ENCODE results near the gene XRCC6. TPM values are rescaled to one million over a fixed set of nuclear protein-coding genes. Genes with fewer than 3 reads are reported as not detected.
"Not testable (repeated sequence)": the region's sequence is repeated elsewhere in the genome, so short reads cannot be mapped to it uniquely, and the experiment has no call there.

The XRCC6 gene
- 100 to 1,000 TPM; 215 to 222 TPM for total RNA-seq

GRCh38 chr22:41621099-41621910 lies at the start of gene XRCC6:
TSS of gene XRCC6 (plus strand) at chr22:41621295. CDS start at chr22:41622005, 710 bp downstream.
- Mint-ChIP-seq H3K27me3 (no peaks in the 10 kb centered on the region), H3K36me3 (peaks cover 14% of the 10 kb centered on the region), H3K27ac (peak within 1 kb of the TSS; percentile 98), H3K4me3 (peak within 1 kb of the TSS; percentile 97), H3K4me1 (peaks cover 33% of the 10 kb centered on the region), H3K9me3 (no peaks in the 10 kb centered on the region)
- ATAC-seq (ENCODE audit: low read depth) (peak; percentile 92), DNase-seq (peak; percentile 99)
- POLR2A ChIA-PET, result interaction anchor here (0.7 to 7.1 kb wide), 22 partner anchors 13 to 993 kb away, joined by 3 to 91 read pairs (median 4); partner anchors contain the start of genes ACO2, CCDC134, NDUFA6 and PHF5A

GRCh38 chr22:41571786-41572185 lies 49.3 kb upstream of the XRCC6 start:
- DNase-seq (no peak), ATAC-seq (ENCODE audit: low read depth) (no peak)
- Mint-ChIP-seq H3K9me3 (no peaks in the 10 kb centered on the region), H3K27ac (no peak overlapping the region), H3K4me3 (no peak overlapping the region), H3K36me3 (no peaks in the 10 kb centered on the region), H3K4me1 (no peaks in the 10 kb centered on the region), H3K27me3 (peaks cover 3% of the 10 kb centered on the region)
- POLR2A ChIA-PET, result interaction anchor here (0.6 to 1.6 kb wide), 2 partner anchors 18 to 61 kb away, joined by 3 to 6 read pairs; partner anchors contain the start of gene PMM1

- DNase-seq; H3K4me1 Mint-ChIP-seq; POLR2A ChIA-PET; ATAC-seq (ENCODE audit: low read depth); H3K9me3 Mint-ChIP-seq; H3K27me3 Mint-ChIP-seq; H3K4me3 Mint-ChIP-seq; H3K27ac Mint-ChIP-seq; H3K36me3 Mint-ChIP-seq: not testable (repeated sequence)
Observed at GRCh38 chr22:41572305-41572704, 48.8 kb upstream of the XRCC6 start.

GRCh38 chr22:41573677-41574076 lies 47.4 kb upstream of the XRCC6 start:
- Mint-ChIP-seq H3K27ac (no peak overlapping the region), H3K4me1 (no peaks in the 10 kb centered on the region), H3K9me3 (no peaks in the 10 kb centered on the region), H3K4me3 (no peak overlapping the region), H3K36me3 (no peaks in the 10 kb centered on the region), H3K27me3 (peaks cover 3% of the 10 kb centered on the region)
- DNase-seq (no peak), ATAC-seq (ENCODE audit: low read depth) (no peak)
- POLR2A ChIA-PET, result no interaction called here

- DNase-seq (no peak), ATAC-seq (ENCODE audit: low read depth) (no peak)
- H3K36me3 Mint-ChIP-seq, result peaks cover 2% of the 10 kb centered on the region
- no peaks in the 10 kb centered on the region for H3K9me3 Mint-ChIP-seq
- H3K27me3 Mint-ChIP-seq, result peaks cover 3% of the 10 kb centered on the region
- H3K4me1 Mint-ChIP-seq, result no peaks in the 10 kb centered on the region
- no peak overlapping the region for H3K27ac Mint-ChIP-seq
- no peak overlapping the region for H3K4me3 Mint-ChIP-seq
- POLR2A ChIA-PET, result interaction anchor here (0.6 to 1.1 kb wide), 2 partner anchors 17 to 37 kb away, joined by 3 to 4 read pairs; no protein-coding TSS in a partner anchor
Observed at GRCh38 chr22:41574847-41575381, 46.2 kb upstream of the XRCC6 start.

GRCh38 chr22:41575533-41575932 lies 45.6 kb upstream of the XRCC6 start:
- Mint-ChIP-seq H3K9me3 (no peaks in the 10 kb centered on the region), H3K27me3 (peaks cover 3% of the 10 kb centered on the region), H3K36me3 (peaks cover 3% of the 10 kb centered on the region), H3K4me1 (no peaks in the 10 kb centered on the region), H3K27ac (no peak overlapping the region), H3K4me3 (no peak overlapping the region)
- POLR2A ChIA-PET, result interaction anchor here (1.1 kb wide), 1 partner anchor 18 kb away, joined by 3 read pairs; no protein-coding TSS in a partner anchor
- ATAC-seq (ENCODE audit: low read depth), result no peak
- DNase-seq, result no peak

GRCh38 chr22:41576877-41577276 lies 44.2 kb upstream of the XRCC6 start:
- ATAC-seq (ENCODE audit: low read depth) (peak; percentile 63), DNase-seq (peak; percentile 53)
- H3K4me3 Mint-ChIP-seq, result no peak overlapping the region
- no peaks in the 10 kb centered on the region for H3K9me3 Mint-ChIP-seq
- no peaks in the 10 kb centered on the region for H3K27me3 Mint-ChIP-seq
- no peaks in the 10 kb centered on the region for H3K4me1 Mint-ChIP-seq
- POLR2A ChIA-PET, result interaction anchor here (1.2 kb wide), 1 partner anchor 27 kb away, joined by 3 read pairs; no protein-coding TSS in a partner anchor
- no peak overlapping the region for H3K27ac Mint-ChIP-seq
- H3K36me3 Mint-ChIP-seq, result peaks cover 3% of the 10 kb centered on the region

- no peak overlapping the region for H3K27ac Mint-ChIP-seq
- no peak overlapping the region for H3K4me3 Mint-ChIP-seq
- peaks cover 8% of the 10 kb centered on the region for H3K36me3 Mint-ChIP-seq
- no peak for ATAC-seq (ENCODE audit: low read depth)
- POLR2A ChIA-PET, result interaction anchor here (0.6 to 1.2 kb wide), 2 partner anchors 26 to 991 kb away, joined by 3 read pairs; no protein-coding TSS in a partner anchor
- no peaks in the 10 kb centered on the region for H3K27me3 Mint-ChIP-seq
- H3K9me3 Mint-ChIP-seq, result no peaks in the 10 kb centered on the region
- H3K4me1 Mint-ChIP-seq, result peaks cover 3% of the 10 kb centered on the region
- no peak for DNase-seq
Observed at GRCh38 chr22:41578114-41578513, 43.0 kb upstream of the XRCC6 start.

- DNase-seq, result no peak
- H3K36me3 Mint-ChIP-seq, result peaks cover 8% of the 10 kb centered on the region
- POLR2A ChIA-PET, result interaction anchor here (0.6 to 0.8 kb wide), 3 partner anchors 9 to 990 kb away, joined by 3 to 4 read pairs (median 3); partner anchors contain the start of gene PMM1
- no peak overlapping the region for H3K27ac Mint-ChIP-seq
- H3K27me3 Mint-ChIP-seq, result no peaks in the 10 kb centered on the region
- H3K4me3 Mint-ChIP-seq, result no peak overlapping the region
- no peaks in the 10 kb centered on the region for H3K9me3 Mint-ChIP-seq
- H3K4me1 Mint-ChIP-seq, result peaks cover 3% of the 10 kb centered on the region
- ATAC-seq (ENCODE audit: low read depth), result no peak
Observed at GRCh38 chr22:41578818-41579217, 42.3 kb upstream of the XRCC6 start.

- peaks cover 3% of the 10 kb centered on the region for H3K4me1 Mint-ChIP-seq
- no peak overlapping the region for H3K27ac Mint-ChIP-seq
- H3K27me3 Mint-ChIP-seq, result no peaks in the 10 kb centered on the region
- H3K9me3 Mint-ChIP-seq, result no peaks in the 10 kb centered on the region
- POLR2A ChIA-PET, result interaction anchor here (0.6 to 0.8 kb wide), 2 partner anchors 8 to 10 kb away, joined by 3 to 4 read pairs; partner anchors contain the start of gene PMM1
- ATAC-seq (ENCODE audit: low read depth), result no peak
- DNase-seq, result no peak
- peaks cover 10% of the 10 kb centered on the region for H3K36me3 Mint-ChIP-seq
- H3K4me3 Mint-ChIP-seq, result no peak overlapping the region
Observed at GRCh38 chr22:41579297-41579996, 41.6 kb upstream of the XRCC6 start.

GRCh38 chr22:41579997-41580355 lies 41.1 kb upstream of the XRCC6 start:
- ATAC-seq (ENCODE audit: low read depth), result no peak
- DNase-seq, result no peak
- peaks cover 3% of the 10 kb centered on the region for H3K4me1 Mint-ChIP-seq
- peaks cover 11% of the 10 kb centered on the region for H3K36me3 Mint-ChIP-seq
- no peaks in the 10 kb centered on the region for H3K9me3 Mint-ChIP-seq
- POLR2A ChIA-PET, result interaction anchor here (0.6 kb wide), 1 partner anchor 9 kb away, joined by 3 read pairs; no protein-coding TSS in a partner anchor
- no peak overlapping the region for H3K27ac Mint-ChIP-seq
- H3K27me3 Mint-ChIP-seq, result no peaks in the 10 kb centered on the region
- H3K4me3 Mint-ChIP-seq, result no peak overlapping the region

- Mint-ChIP-seq H3K27ac (no peak overlapping the region), H3K4me1 (peaks cover 3% of the 10 kb centered on the region), H3K9me3 (no peaks in the 10 kb centered on the region), H3K4me3 (no peak overlapping the region), H3K36me3 (peaks cover 11% of the 10 kb centered on the region), H3K27me3 (no peaks in the 10 kb centered on the region)
- DNase-seq (no peak), ATAC-seq (ENCODE audit: low read depth) (no peak)
- POLR2A ChIA-PET, result interaction anchor here (0.6 kb wide), 1 partner anchor 926 kb away, joined by 3 read pairs; no protein-coding TSS in a partner anchor
Observed at GRCh38 chr22:41582694-41583093, 38.4 kb upstream of the XRCC6 start.

GRCh38 chr22:41584881-41585280 lies 36.2 kb upstream of the XRCC6 start:
- no peak overlapping the region for H3K27ac Mint-ChIP-seq

More at GRCh38 chr22:41584881-41585280, 36.2 kb upstream of the XRCC6 start:
- Mint-ChIP-seq H3K4me3 (no peak overlapping the region), H3K27me3 (no peaks in the 10 kb centered on the region), H3K36me3 (peaks cover 9% of the 10 kb centered on the region), H3K4me1 (peaks cover 11% of the 10 kb centered on the region), H3K9me3 (no peaks in the 10 kb centered on the region)
- POLR2A ChIA-PET, result no interaction called here
- DNase-seq (no peak), ATAC-seq (ENCODE audit: low read depth) (no peak)
